ENCODE results near the gene SHF. TPM values are rescaled to one million over a fixed set of nuclear protein-coding genes. Genes with fewer than 3 reads are reported as not detected.

Gene SHF
- total and polyA plus RNA-seq, 2 donors (not counting 1 experiment from before 2014, with no cell fraction given), result 1.6 to 15.4 TPM

GRCh38 chr15:45143946-45144345 lies 43.8 kb downstream of the SHF start:
- H3K4me3 ChIP-seq (ENCODE audit: control extremely low read depth in 1 of 5, extremely low read depth in 1 of 5, insufficient read depth in 1 of 5, low read depth in 2 of 5, low read length in 4 of 5), result no peak overlapping the region
- ChIA-PET CTCF (no interaction called here), POLR2A (no interaction called here)
- TF ChIP-seq CTCF (IDR thresholded peaks at IDR 0.05), result no peak
- TF ChIP-seq EZH2 (IDR thresholded peaks at IDR 0.05; ENCODE audit: borderline replicate concordance, insufficient read depth, low read depth, low read length, poor library complexity, severe bottlenecking), result no peak
- Mint-ChIP-seq H3K9me3 (ENCODE audit: insufficient read depth) (no peaks in the 10 kb centered on the region), H3K27me3 (no peaks in the 10 kb centered on the region), H3K27ac (no peak overlapping the region), H3K4me1 (no peaks in the 10 kb centered on the region), H3K4me3 (no peak overlapping the region)
- 94% methylated on average over 11 of the region's 11 CpGs for WGBS (ENCODE audit: insufficient coverage)
- H3K27me3 ChIP-seq (replicated peaks in 1 of 4; ENCODE audit: control extremely low read depth in 1 of 4, control insufficient read depth in 3 of 4, insufficient read depth in 4 of 4, low read length in 3 of 4), result no peaks in the 10 kb centered on the region
- H3K4me2 ChIP-seq (replicated peaks; ENCODE audit: low read depth, low read length, poor library complexity, severe bottlenecking), result no peak overlapping the region
- no peaks in the 10 kb centered on the region for H3K4me1 ChIP-seq (ENCODE audit: control insufficient read depth in 2 of 2, insufficient read depth in 2 of 2, low read length in 2 of 2)
- H3K79me2 ChIP-seq (ENCODE audit: control insufficient read depth, insufficient read depth, low read length), result no peaks in the 10 kb centered on the region
- DNase-seq (no peak), ATAC-seq (ENCODE audit: low read depth) (no peak)
- no peak overlapping the region for H3K9ac ChIP-seq (ENCODE audit: low read length)
- H3K27ac ChIP-seq (ENCODE audit: low read length in 2 of 2), result no peak overlapping the region
- H3K36me3 ChIP-seq (replicated peaks in 1 of 2; ENCODE audit: control extremely low read depth in 1 of 2, control insufficient read depth in 1 of 2, extremely low read depth in 1 of 2, insufficient read depth in 2 of 2, low read length in 1 of 2), result no peaks in the 10 kb centered on the region
- H4K20me1 ChIP-seq (ENCODE audit: control insufficient read depth, insufficient read depth, low read length, poor library complexity, severe bottlenecking), result no peaks in the 10 kb centered on the region
- no peaks in the 10 kb centered on the region for H3K9me3 ChIP-seq (ENCODE audit: control extremely low read depth in 1 of 3, control insufficient read depth in 2 of 3, insufficient read depth in 1 of 3, low read length in 2 of 3)
- no peak overlapping the region for H2AFZ ChIP-seq (ENCODE audit: insufficient read depth, low read depth, low read length, poor library complexity, severe bottlenecking)
- intact Hi-C loops (cut with micrococcal nuclease), result no loop called here

- H3K9me3 ChIP-seq (ENCODE audit: control extremely low read depth in 1 of 3, control insufficient read depth in 2 of 3, insufficient read depth in 1 of 3, low read length in 2 of 3), result no peaks in the 10 kb centered on the region
- DNase-seq (no peak), ATAC-seq (ENCODE audit: low read depth) (no peak)
- Mint-ChIP-seq H3K27ac (no peak overlapping the region), H3K4me3 (no peak overlapping the region), H3K4me1 (no peaks in the 10 kb centered on the region), H3K9me3 (ENCODE audit: insufficient read depth) (no peaks in the 10 kb centered on the region), H3K27me3 (peaks cover 7% of the 10 kb centered on the region)
- no peaks in the 10 kb centered on the region for H3K36me3 ChIP-seq (replicated peaks in 1 of 2; ENCODE audit: control extremely low read depth in 1 of 2, control insufficient read depth in 1 of 2, extremely low read depth in 1 of 2, insufficient read depth in 2 of 2, low read length in 1 of 2)
- no peaks in the 10 kb centered on the region for H3K79me2 ChIP-seq (ENCODE audit: control insufficient read depth, insufficient read depth, low read length)
- peaks cover 0 to 5% (median 1%) of the 10 kb centered on the region in 4 experiments for H3K27me3 ChIP-seq (replicated peaks in 1 of 4; ENCODE audit: control extremely low read depth in 1 of 4, control insufficient read depth in 3 of 4, insufficient read depth in 4 of 4, low read length in 3 of 4)
- no peak overlapping the region for H3K4me2 ChIP-seq (replicated peaks; ENCODE audit: low read depth, low read length, poor library complexity, severe bottlenecking)
- no peak overlapping the region for H3K4me3 ChIP-seq (ENCODE audit: control extremely low read depth in 1 of 5, extremely low read depth in 1 of 5, insufficient read depth in 1 of 5, low read depth in 2 of 5, low read length in 4 of 5)
- H2AFZ ChIP-seq (ENCODE audit: insufficient read depth, low read depth, low read length, poor library complexity, severe bottlenecking), result no peak overlapping the region
- ChIA-PET CTCF (interaction anchor here (2.6 kb wide), 1 partner anchor 16 kb away, joined by 9 read pairs; no protein-coding TSS in a partner anchor), POLR2A (no interaction called here)
- no peaks in the 10 kb centered on the region for H3K4me1 ChIP-seq (ENCODE audit: control insufficient read depth in 2 of 2, insufficient read depth in 2 of 2, low read length in 2 of 2)
- no peaks in the 10 kb centered on the region for H4K20me1 ChIP-seq (ENCODE audit: control insufficient read depth, insufficient read depth, low read length, poor library complexity, severe bottlenecking)
- TF ChIP-seq CTCF (IDR thresholded peaks at IDR 0.05) (no peak), EZH2 (IDR thresholded peaks at IDR 0.05; ENCODE audit: borderline replicate concordance, insufficient read depth, low read depth, low read length, poor library complexity, severe bottlenecking) (no peak)
- H3K9ac ChIP-seq (ENCODE audit: low read length), result no peak overlapping the region
- intact Hi-C loops (cut with micrococcal nuclease), result no loop called here
- no peak overlapping the region for H3K27ac ChIP-seq (ENCODE audit: low read length in 2 of 2)
- WGBS (ENCODE audit: insufficient coverage), result 93% methylated on average over 3 of the region's 7 CpGs
Observed at GRCh38 chr15:45143056-45143455, 44.7 kb downstream of the SHF start.

Data from B cell (primary cell).